Stimulated activated CD8-positive, alpha-beta memory T cell treated with anti-CD3 and anti-CD28 coated beads, Interleukin-7, amount 100 ng/mL, for 48 hours (primary cell): ENCODE data around the gene ORC2.
A peak's percentile ranks its signal among the peaks of the same experiment; 100 is the strongest.
"Not testable (repeated sequence)": the region's sequence is repeated elsewhere in the genome, so short reads cannot be mapped to it uniquely, and the experiment has no call there.

ENCODE experiments used
- DNase-seq, 2 donors: peaks; one replicate each; pipeline ENCODE4 v3.0.0-alpha.2; 2020; ENCODE audit warnings: low read depth in 1 of 2; ENCODE audit errors: extremely low read depth in 1 of 2

ORC2 gene

GRCh38 chr2:200963124-200963917 is at the start of gene ORC2:
Gene ORC2 (minus strand): TSS chr2:200963660. CDS start chr2:200958123, 5,537 bp downstream.
- DNase-seq, result peak; percentile 80 to 87

GRCh38 chr2:201008296-201008829 is 44.9 kb upstream of the ORC2 start:
- no peak for DNase-seq

GRCh38 chr2:201007584-201007998 is 44.1 kb upstream of the ORC2 start:
- no peak for DNase-seq

GRCh38 chr2:201006704-201007103 is 43.2 kb upstream of the ORC2 start:
- DNase-seq, result no peak

GRCh38 chr2:201004370-201004769 is 40.9 kb upstream of the ORC2 start:
- no peak for DNase-seq

GRCh38 chr2:200993097-200993496 is 29.6 kb upstream of the ORC2 start:
- DNase-seq, result no peak

- no peak for DNase-seq
Measured at GRCh38 chr2:200987137-200987536, 23.7 kb upstream of the ORC2 start.

- DNase-seq, result no peak
Measured at GRCh38 chr2:200985799-200986198, 22.3 kb upstream of the ORC2 start.

GRCh38 chr2:200976710-200977109 is 13.2 kb upstream of the ORC2 start:
- DNase-seq, result no peak

GRCh38 chr2:200975672-200976071 is 12.2 kb upstream of the ORC2 start:
- DNase-seq, result no peak

GRCh38 chr2:200970057-200970456 is 6.6 kb upstream of the ORC2 start:
- DNase-seq, result not testable (repeated sequence)

GRCh38 chr2:200968735-200969134 is 5.3 kb upstream of the ORC2 start:
- DNase-seq, result no peak

- DNase-seq, result no peak
Measured at GRCh38 chr2:200968162-200968561, 4.7 kb upstream of the ORC2 start.

- DNase-seq, result no peak
Measured at GRCh38 chr2:200966770-200967169, 3.3 kb upstream of the ORC2 start.

- no peak for DNase-seq
Measured at GRCh38 chr2:200964498-200964897, 1.0 kb upstream of the ORC2 start.

GRCh38 chr2:200963918-200964252 is 425 bp upstream of the ORC2 start:
- not testable (repeated sequence) for DNase-seq

- peak in 1 of 2 donors; percentile 1 for DNase-seq
Measured at GRCh38 chr2:200962811-200963123, 693 bp downstream of the ORC2 start.

GRCh38 chr2:200961674-200962073 is 1.8 kb downstream of the ORC2 start:
- no peak for DNase-seq

- no peak for DNase-seq
Measured at GRCh38 chr2:200950378-200950777, 13.1 kb downstream of the ORC2 start.

GRCh38 chr2:200945395-200945729 is 18.1 kb downstream of the ORC2 start:
- no peak for DNase-seq

GRCh38 chr2:200944467-200945394 is 18.7 kb downstream of the ORC2 start:
- DNase-seq, result peak in 1 of 2 donors; percentile 77
